ENCODE measurements around the gene RERE. TPM values are rescaled to one million over a fixed set of nuclear protein-coding genes. Genes with fewer than 3 reads are reported as not detected.
A peak's percentile ranks its signal among the peaks of the same experiment; 100 is the strongest.
"Not testable (repeated sequence)": the region's sequence is repeated elsewhere in the genome, so short reads cannot be mapped to it uniquely, and the experiment has no call there.

Gene RERE
- total RNA-seq, 2 donors from 2014 or later: 96.0 to 105 TPM

GRCh38 chr1:8701794-8702471, 115.5 kb downstream of the RERE start:
- Histone ChIP-seq H3K36me3 (no peaks in the 10 kb centered on the region), H3K27ac (peak overlapping the region; percentile 94), H3K27me3 (no peaks in the 10 kb centered on the region), H3K4me1 (no peaks in the 10 kb centered on the region), H3K9ac (ENCODE audit: low read depth in 2 of 2, low read length in 2 of 2) (peak overlapping the region; percentile 24 to 69), H3K9me3 (no peaks in the 10 kb centered on the region), H3K4me3 (peak overlapping the region; percentile 50)
- TF ChIP-seq CTCF (IDR thresholded peaks at IDR 0.05): no peak
- intact Hi-C loops (cut with DNase I): no loop called here
- DNase-seq: peak; percentile 75

- H3K27ac ChIP-seq: no peak overlapping the region
- intact Hi-C loops (cut with DNase I): no loop called here
- no peaks in the 10 kb centered on the region for H3K4me1 ChIP-seq
- H3K4me3 ChIP-seq: no peak overlapping the region
- TF ChIP-seq CTCF (IDR thresholded peaks at IDR 0.05): no peak
- no peak overlapping the region for H3K9ac ChIP-seq (ENCODE audit: low read depth in 2 of 2, low read length in 2 of 2)
- H3K27me3 ChIP-seq: no peaks in the 10 kb centered on the region
- H3K9me3 ChIP-seq: no peaks in the 10 kb centered on the region
- no peaks in the 10 kb centered on the region for H3K36me3 ChIP-seq
- no peak for DNase-seq
Measured at GRCh38 chr1:8699679-8700078, 117.8 kb downstream of the RERE start.

- Histone ChIP-seq H3K27me3 (no peaks in the 10 kb centered on the region), H3K36me3 (no peaks in the 10 kb centered on the region), H3K4me3 (no peak overlapping the region), H3K4me1 (no peaks in the 10 kb centered on the region), H3K9me3 (no peaks in the 10 kb centered on the region), H3K9ac (ENCODE audit: low read depth in 2 of 2, low read length in 2 of 2) (no peak overlapping the region), H3K27ac (no peak overlapping the region)
- intact Hi-C loops (cut with DNase I): no loop called here
- no peak for DNase-seq
- TF ChIP-seq CTCF (IDR thresholded peaks at IDR 0.05): no peak
Measured at GRCh38 chr1:8698937-8699447, 118.4 kb downstream of the RERE start.

- DNase-seq: no peak
- H3K4me3 ChIP-seq: no peak overlapping the region
- TF ChIP-seq CTCF (IDR thresholded peaks at IDR 0.05): no peak
- no peaks in the 10 kb centered on the region for H3K4me1 ChIP-seq
- H3K9me3 ChIP-seq: no peaks in the 10 kb centered on the region
- no peaks in the 10 kb centered on the region for H3K27me3 ChIP-seq
- H3K36me3 ChIP-seq: no peaks in the 10 kb centered on the region
- no peak overlapping the region for H3K27ac ChIP-seq
- intact Hi-C loops (cut with DNase I): no loop called here
- no peak overlapping the region for H3K9ac ChIP-seq (ENCODE audit: low read depth in 2 of 2, low read length in 2 of 2)
Measured at GRCh38 chr1:8698012-8698630, 119.3 kb downstream of the RERE start.

GRCh38 chr1:8695442-8695841, 122.0 kb downstream of the RERE start:
- H3K36me3 ChIP-seq; H3K4me3 ChIP-seq; H3K9ac ChIP-seq (ENCODE audit: low read depth in 2 of 2, low read length in 2 of 2); H3K4me1 ChIP-seq; H3K27ac ChIP-seq; DNase-seq; H3K9me3 ChIP-seq; intact Hi-C loops (cut with DNase I); H3K27me3 ChIP-seq: not testable (repeated sequence)

GRCh38 chr1:8693107-8693506, 124.3 kb downstream of the RERE start:
- Histone ChIP-seq H3K27ac (no peak overlapping the region), H3K9me3 (no peaks in the 10 kb centered on the region), H3K27me3 (no peaks in the 10 kb centered on the region), H3K4me1 (no peaks in the 10 kb centered on the region), H3K36me3 (no peaks in the 10 kb centered on the region), H3K4me3 (no peak overlapping the region), H3K9ac (ENCODE audit: low read depth in 2 of 2, low read length in 2 of 2) (no peak overlapping the region)
- no peak for TF ChIP-seq CTCF (IDR thresholded peaks at IDR 0.05)
- DNase-seq: no peak
- intact Hi-C loops (cut with DNase I): no loop called here
